Right lung (tissue), 5 donors: ENCODE results near the gene SMARCC2. TPM values are rescaled to one million over a fixed set of nuclear protein-coding genes. Genes with fewer than 3 reads are reported as not detected.
A peak's percentile ranks its signal among the peaks of the same experiment; 100 is the strongest.

Experiments used
- DNase-seq, 2 donors: peaks; one replicate each; pipeline ENCODE4 v3.0.0-alpha.2; 2013
- polyA plus RNA-seq, 5 donors: library from polyadenylated mRNA; unstranded; fragments of 120-200 nt; gene quantifications; one replicate each; pipeline versions ENCODE4 v1.2.1 to v1.2.3, GENCODE V29; 2013; ENCODE audit warnings: inconsistent platforms in 1 of 5, low replicate concordance in 1 of 5; ENCODE audit not compliant: insufficient read length in 5 of 5, insufficient read depth in 1 of 5

SMARCC2 gene
- polyA plus RNA-seq, 5 donors: 90.6 to 124 (median 119) TPM

- no peak for DNase-seq
Observed at GRCh38 chr12:56152756-56153677, 36.3 kb downstream of the SMARCC2 start.

DNA sequence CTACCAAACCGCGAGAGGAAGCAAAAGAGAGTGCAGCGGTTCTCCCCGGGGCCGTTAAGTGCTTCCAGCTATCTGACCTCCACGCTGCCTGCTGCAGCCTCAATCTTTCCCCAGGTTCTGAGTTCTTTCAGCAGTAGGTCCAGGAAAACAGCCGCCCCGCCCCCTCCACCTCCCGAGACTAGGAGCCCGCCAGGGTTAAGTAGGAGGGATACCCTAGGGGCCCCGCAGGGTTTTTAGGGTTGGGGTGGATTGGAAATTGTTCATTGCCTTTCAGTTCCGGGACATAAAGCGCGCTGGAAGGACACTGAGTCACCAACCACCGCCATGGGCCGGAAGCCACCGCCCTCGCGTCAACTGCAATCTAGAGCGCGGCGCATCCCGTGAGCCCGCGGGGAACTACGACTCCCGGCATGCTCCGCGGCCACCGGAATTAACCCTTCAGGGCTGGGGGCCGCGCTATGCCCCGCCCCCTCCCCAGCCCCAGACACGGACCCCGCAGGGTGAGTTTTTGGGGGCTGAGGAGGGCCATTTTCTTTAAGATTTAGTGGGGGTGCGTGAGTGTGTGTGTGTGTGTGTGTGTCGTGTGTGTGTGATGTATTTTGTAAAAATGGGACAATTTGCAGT lies 37.0 kb downstream of the SMARCC2 start, which contains the start of gene MYL6B:
TSS of gene MYL6B (plus strand) at position 456 of the 624 bp plus-strand sequence. CDS start 1,332 bp downstream, outside the sequence.
- DNase-seq: peak; percentile 91

DNA sequence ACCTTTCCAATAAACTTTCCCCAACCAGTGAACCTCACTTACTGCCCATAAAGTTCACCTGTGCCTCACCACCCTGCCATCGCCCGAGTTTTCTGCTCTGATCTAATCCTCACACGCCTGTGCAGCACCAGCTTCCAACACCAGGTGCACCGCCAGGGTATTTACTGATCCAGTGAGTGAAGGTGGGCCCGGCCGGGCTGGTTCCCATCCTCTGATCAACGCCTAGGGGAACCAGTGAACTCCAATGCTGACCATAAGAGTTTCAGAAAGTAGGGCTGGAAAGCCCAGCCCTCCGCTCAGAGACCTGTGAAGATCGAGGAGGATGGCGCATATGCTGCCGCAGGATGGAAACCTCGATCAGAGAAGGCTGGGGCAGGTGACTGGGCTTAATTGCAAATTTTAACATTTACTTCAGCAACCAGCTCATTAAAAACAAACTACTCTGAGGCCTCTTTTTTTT lies 37.6 kb downstream of the SMARCC2 start:
- DNase-seq: peak in 1 of 2 donors; percentile 38

DNA sequence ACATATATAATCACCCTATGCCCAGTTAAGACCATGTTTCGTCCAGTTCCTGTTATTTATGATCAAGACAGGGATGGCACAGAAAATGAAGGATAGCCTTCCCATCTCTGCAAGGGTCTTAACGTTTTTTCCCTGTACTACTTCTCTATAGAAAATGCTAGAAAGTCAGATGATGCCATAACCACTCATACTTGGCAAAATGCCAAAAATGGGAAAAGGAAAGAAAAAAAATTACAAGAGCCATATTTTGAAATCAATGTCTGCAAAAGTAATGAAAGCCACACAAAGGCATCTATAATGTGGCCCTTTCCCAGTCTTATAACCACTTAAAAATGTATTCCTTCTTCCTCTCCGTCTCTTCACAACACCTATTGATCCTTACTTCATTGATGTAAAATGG lies 38.7 kb downstream of the SMARCC2 start:
- no peak for DNase-seq

- peak; percentile 66 to 70 for DNase-seq
Observed at GRCh38 chr12:56146492-56147460, 42.5 kb downstream of the SMARCC2 start.

- no peak for DNase-seq
Observed at GRCh38 chr12:56145217-56145616, 44.1 kb downstream of the SMARCC2 start.

DNA sequence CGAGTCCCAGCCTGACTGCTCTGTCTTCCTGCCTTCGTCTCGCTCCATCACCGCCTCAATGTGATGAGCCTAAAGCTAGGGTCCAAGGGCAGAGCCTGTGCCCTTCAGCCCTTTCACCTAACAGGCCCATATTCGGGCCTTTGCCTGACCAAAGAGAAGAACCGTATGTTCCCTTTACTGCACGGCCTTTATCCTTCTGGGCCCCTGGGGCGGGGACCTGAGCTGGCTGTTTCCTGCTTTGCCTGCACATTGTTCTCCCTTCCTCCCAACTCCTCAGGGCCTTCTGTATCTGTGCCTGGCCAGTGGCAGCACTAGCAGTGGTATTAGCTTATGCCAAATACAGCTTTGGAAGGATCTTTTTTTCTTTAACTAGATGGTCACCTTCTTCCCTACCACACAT lies 45.4 kb downstream of the SMARCC2 start:
- DNase-seq: no peak

GRCh38 chr12:56143217-56143616 lies 46.1 kb downstream of the SMARCC2 start:
- DNase-seq: no peak

GRCh38 chr12:56141946-56142784 lies 47.1 kb downstream of the SMARCC2 start:
- DNase-seq: no peak

DNA sequence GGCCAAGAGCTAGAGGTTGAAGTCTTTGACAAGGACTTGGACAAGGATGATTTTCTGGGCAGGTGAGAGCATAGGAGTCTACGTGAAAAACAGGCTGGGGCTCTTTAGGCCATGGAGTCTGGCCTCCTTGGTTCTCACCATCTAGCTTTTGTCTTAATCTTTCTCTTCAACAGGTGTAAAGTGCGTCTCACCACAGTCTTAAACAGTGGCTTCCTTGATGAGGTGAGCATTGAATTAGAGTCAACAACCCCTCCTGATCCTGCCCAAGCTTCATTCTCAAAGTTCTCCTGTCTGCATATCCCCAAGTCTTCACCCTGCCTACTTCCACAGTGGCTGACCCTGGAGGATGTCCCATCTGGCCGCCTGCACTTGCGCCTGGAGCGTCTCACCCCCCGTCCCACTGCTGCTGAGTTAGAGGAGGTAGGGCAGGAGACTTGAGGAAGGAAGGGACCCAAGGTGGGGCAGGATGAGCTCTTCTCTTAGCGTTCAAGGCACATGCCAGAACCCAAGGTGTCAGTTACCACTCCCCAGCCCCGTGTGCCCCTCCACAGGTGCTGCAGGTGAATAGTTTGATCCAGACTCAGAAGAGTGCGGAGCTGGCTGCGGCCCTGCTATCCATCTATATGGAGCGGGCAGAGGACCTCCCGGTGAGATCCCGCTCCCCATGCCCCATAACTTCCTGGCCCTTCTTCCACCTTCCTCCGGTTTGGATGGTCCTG lies 51.3 kb downstream of the SMARCC2 start:
- DNase-seq: no peak

DNA sequence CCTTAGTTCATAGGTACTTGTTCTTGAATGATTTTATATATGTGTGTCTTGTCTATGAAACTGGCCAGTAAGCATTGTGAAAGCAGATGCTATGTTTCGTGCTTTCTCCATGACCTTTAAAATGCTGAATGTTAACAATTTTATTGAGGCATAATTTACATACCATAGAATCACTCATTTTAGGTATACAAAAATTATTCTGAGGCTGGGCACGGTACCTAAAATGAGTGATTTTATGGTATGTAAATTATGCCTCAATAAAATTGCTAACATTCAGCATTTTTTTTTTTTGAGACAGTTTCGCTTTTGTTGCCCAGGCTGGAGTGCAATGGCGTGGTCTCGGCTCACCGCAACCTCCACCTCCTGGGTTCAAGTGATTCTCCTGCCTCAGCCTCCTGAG lies 54.4 kb downstream of the SMARCC2 start:
- no peak for DNase-seq

DNA sequence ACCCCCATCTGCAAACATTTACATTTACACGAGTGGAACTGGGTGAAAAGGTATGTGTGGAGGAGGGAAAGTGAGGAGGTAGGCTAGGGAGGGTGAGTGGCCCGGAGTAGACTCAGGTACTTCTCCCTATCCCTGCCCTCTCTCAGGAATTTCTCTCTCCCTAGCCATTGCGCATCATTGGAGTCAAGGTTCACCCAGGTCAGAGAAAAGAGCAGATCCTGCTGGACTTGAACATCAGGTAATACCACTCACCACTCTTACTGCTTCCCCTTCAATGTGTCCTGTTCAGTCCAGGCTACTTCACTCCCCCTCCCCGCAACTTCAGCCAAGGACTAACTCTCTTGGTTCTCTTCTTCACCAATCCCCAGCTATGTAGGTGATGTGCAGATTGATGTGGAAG lies 58.4 kb downstream of the SMARCC2 start:
- no peak for DNase-seq

DNA sequence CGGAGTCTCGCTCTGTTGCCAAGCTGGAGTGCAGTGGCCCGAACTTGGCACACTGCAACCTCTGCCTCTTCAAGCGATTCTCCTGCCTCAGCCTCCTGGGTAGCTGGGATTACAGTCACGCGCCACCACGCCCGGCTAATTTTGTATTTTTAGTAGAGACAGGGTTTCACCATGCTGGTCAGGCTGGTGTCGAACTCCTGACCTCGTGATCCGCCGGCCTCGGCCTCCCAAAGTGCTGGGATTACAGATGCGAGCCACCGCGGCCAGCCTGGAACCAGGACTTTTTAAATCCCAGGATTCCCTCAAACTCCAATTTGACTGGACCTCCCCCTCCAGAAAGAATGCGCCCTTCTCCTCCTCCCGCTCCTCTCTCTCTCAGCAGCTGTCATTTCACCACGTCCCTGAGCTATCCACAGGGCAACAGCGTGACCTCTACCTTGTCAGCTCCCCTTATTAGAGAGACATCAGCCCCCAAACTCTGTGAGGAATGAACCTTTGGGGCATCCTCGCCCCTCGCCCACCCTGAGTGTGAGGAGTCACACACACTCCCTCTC lies 59.3 kb downstream of the SMARCC2 start:
- DNase-seq: no peak

DNA sequence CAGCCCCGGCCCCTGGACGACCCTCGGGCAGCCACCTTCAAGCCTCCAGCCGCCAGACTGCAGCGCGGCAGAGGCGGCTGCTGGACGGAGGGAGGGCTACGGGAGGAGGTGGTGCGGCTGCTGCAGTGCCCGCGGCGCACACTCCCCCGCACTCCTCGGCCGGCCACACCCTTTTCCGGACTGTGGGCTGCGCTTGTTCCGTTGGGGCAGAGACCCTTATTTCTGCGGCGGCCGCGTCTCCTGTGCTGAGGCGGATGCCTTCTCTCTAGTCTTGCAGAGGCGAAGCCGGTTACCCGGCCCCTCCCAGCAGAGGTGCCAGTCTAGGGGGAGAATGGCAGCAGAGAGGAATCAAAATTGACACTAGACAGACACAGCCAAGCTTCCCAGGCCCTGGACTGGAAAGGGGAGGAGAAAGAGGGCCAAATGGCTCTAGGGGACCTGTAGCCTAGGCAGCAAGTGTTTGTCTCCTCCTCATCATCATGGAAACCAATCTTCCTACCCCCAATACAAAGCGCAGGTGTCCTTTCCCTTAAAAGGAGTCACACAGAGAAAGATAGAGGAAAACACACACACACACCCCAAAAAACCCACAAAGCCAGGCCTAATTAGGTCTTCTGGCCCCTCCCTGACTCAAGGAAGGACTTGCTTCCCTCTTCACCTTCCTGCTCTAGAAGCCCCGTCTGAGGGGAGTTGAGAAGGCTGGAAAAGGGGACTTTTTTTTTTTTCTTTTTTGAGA lies 59.9 kb downstream of the SMARCC2 start:
- peak in 1 of 2 donors; percentile 51 for DNase-seq

- no peak for DNase-seq
Observed at GRCh38 chr12:56128670-56129205, 60.5 kb downstream of the SMARCC2 start.

GRCh38 chr12:56127888-56128669 lies 61.2 kb downstream of the SMARCC2 start, which contains the start of gene ESYT1:
Gene ESYT1, plus strand, starts transcription at chr12:56128267. Its CDS starts 53 bp downstream, at chr12:56128320.
- peak; percentile 99 to 100 for DNase-seq

GRCh38 chr12:56127485-56127887 lies 61.8 kb downstream of the SMARCC2 start:
- DNase-seq: no peak
